Suppressor macrophage (primary cell): ENCODE results near the gene PAGR1.
"Not testable (repeated sequence)": the region's sequence is repeated elsewhere in the genome, so short reads cannot be mapped to it uniquely, and the experiment has no call there.

Experiments used
- DNase-seq, 4 experiments: peaks; one replicate each; pipeline ENCODE4 v3.0.0-alpha.2; 2020 to 2022

Gene PAGR1

GRCh38 chr16:29868396-29869009 is 52.6 kb downstream of the PAGR1 start:
- no peak for DNase-seq

DNA sequence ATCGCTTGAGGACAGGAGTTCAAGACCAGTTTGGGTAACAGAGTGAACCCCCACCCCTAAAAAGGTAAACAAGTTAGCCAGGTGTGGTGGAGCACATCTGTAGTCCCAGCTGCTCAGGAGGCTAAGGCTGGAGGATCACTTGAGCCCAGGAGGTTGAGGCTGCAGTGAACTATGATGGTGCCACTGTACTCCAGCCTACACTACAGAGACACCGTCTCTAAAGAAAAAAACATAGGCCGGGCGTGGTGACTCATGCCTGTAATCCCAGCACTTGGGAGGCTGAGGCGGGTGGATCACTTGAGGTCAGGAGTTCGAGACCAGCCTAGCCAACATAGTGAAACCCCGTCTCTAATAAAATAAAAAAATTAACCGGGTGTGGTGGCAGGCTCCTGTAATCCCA is 53.1 kb downstream of the PAGR1 start:
- DNase-seq: not testable (repeated sequence)
